Mammary epithelial cell (primary cell): ENCODE data around the gene AOC3.

Source experiments
- CTCF ChIP-seq, 2 donors: IDR thresholded peaks in 1 of 2; conservative IDR thresholded peaks in 1 of 2; 2 replicates each; pipeline ENCODE4 v1.5.1; 2011 to 2012; ENCODE audit warnings: inconsistent platforms in 2 of 2, low read length in 2 of 2, mild to moderate bottlenecking in 2 of 2, control low read depth in 1 of 2, low read depth in 1 of 2; ENCODE audit not compliant: insufficient read depth in 1 of 2; ENCODE audit errors: extremely low read depth in 1 of 2
- EZH2 ChIP-seq: IDR thresholded peaks from 2 replicates; pipeline ENCODE4 v1.6.1; 2012; ENCODE audit warnings: low read length, inconsistent platforms, borderline replicate concordance

- TF ChIP-seq CTCF (conservative IDR thresholded peaks at IDR 0.05 in 1 of 2, IDR thresholded peaks at IDR 0.05 in 1 of 2; ENCODE audit: extremely low read depth in 1 of 2, insufficient read depth in 1 of 2, low read depth in 1 of 2, low read length in 2 of 2), result no peak
- no peak for TF ChIP-seq EZH2
These were observed 33.0 kb downstream of the AOC3 start for GRCh38 chr17:42883802-42884558.
